Ureter (tissue), 1 donor: ENCODE data around the gene MAN2B2. TPM values are rescaled to one million over a fixed set of nuclear protein-coding genes. Genes with fewer than 3 reads are reported as not detected.

ENCODE experiments used
- total RNA-seq: library from RNA; stranded (reverse); gene quantifications from one replicate; pipeline ENCODE4 v1.2.4, GENCODE V29; 2023
- donor health status: DM: yes; HTN: yes; CAD: no.

MAN2B2 gene
- total RNA-seq, 1 donor from 2014 or later = 37.3 TPM

Other genes starting within 250 kb of the MAN2B2 start
- gene PPP2R2C, start 102.6 kb upstream of the MAN2B2 start, total RNA-seq = 2.8 TPM
- gene MRFAP1, start 65.5 kb downstream of the MAN2B2 start, total RNA-seq = 196 TPM
- 2,292 TPM for gene S100P, start 118.7 kb downstream of the MAN2B2 start, total RNA-seq
- gene MRFAP1L1, start 134.7 kb downstream of the MAN2B2 start, total RNA-seq = 52.5 TPM
- gene BLOC1S4, start 141.0 kb downstream of the MAN2B2 start, total RNA-seq = 14.6 TPM
- 40.4 TPM for gene KIAA0232, start 207.5 kb downstream of the MAN2B2 start, total RNA-seq